ENCODE measurements around the gene LILRA2. TPM values are rescaled to one million over a fixed set of nuclear protein-coding genes. Genes with fewer than 3 reads are reported as not detected.
"Not testable (repeated sequence)": the region's sequence is repeated elsewhere in the genome, so short reads cannot be mapped to it uniquely, and the experiment has no call there.

Gene LILRA2
- total and polyA plus RNA-seq, 2 of the 8 experiments (the other 6 are each of a cell fraction or from before 2014, with no cell fraction given), result not detected

GRCh38 chr19:54570316-54570715 is 3.3 kb upstream of the LILRA2 start (continued):
- TF ChIP-seq GTF2F1 (IDR thresholded peaks at IDR 0.05; ENCODE audit: borderline replicate concordance, low read depth, low read length), result no peak
- TF ChIP-seq SP1 (IDR thresholded peaks at IDR 0.05; ENCODE audit: low read depth, low read length), result no peak
- no peak for TF ChIP-seq NANOG (IDR thresholded peaks at IDR 0.05; ENCODE audit: insufficient read depth, low read depth, low read length, poor library complexity, severe bottlenecking)

GRCh38 chr19:54571715-54572615 is 1.6 kb upstream of the LILRA2 start:
- H3K79me1 ChIP-seq (ENCODE audit: low read depth, low read length); H4K8ac ChIP-seq (ENCODE audit: extremely low read depth, insufficient read depth, low read length); H3K4me3 ChIP-seq (ENCODE audit: extremely low read depth in 1 of 4, insufficient read depth in 2 of 4, low read depth in 3 of 4, low read length in 4 of 4); H3K27ac ChIP-seq (ENCODE audit: low read depth, low read length); H3K18ac ChIP-seq (ENCODE audit: extremely low read depth, low read length); H2BK5ac ChIP-seq (ENCODE audit: low read depth, low read length); H3K79me2 ChIP-seq (ENCODE audit: control insufficient read depth in 1 of 2, insufficient read depth in 2 of 2, low read length in 2 of 2); H2AFZ ChIP-seq (ENCODE audit: low read length); H2BK15ac ChIP-seq (ENCODE audit: low read length); H3K14ac ChIP-seq (ENCODE audit: insufficient read length); POLR2A ChIA-PET (ENCODE audit: partially characterized antibody); H3K27me3 ChIP-seq (replicated peaks in 1 of 4; ENCODE audit: control insufficient read depth in 3 of 4, extremely low read depth in 1 of 4, insufficient read depth in 3 of 4, low read length in 3 of 4); H3K4me2 ChIP-seq (ENCODE audit: insufficient read depth in 1 of 2, low read depth in 2 of 2, low read length in 2 of 2); H4K5ac ChIP-seq (ENCODE audit: insufficient read length, low read depth, low read length); FAIRE-seq; H3K23me2 ChIP-seq (ENCODE audit: low read depth, low read length); H2AK5ac ChIP-seq (ENCODE audit: low read depth, low read length); H3K23ac ChIP-seq (ENCODE audit: insufficient read length); CTCF ChIA-PET (ENCODE audit: partially characterized antibody); H3K9ac ChIP-seq (replicated peaks in 1 of 4; ENCODE audit: extremely low read depth in 1 of 4, low read depth in 3 of 4, low read length in 3 of 4); H3K56ac ChIP-seq (replicated peaks; ENCODE audit: insufficient read length, low read depth, low read length); H3K4me1 ChIP-seq (replicated peaks in 1 of 4; ENCODE audit: control insufficient read depth in 3 of 4, insufficient read depth in 4 of 4, low read length in 3 of 4); H3K36me3 ChIP-seq (ENCODE audit: control insufficient read depth in 2 of 4, insufficient read depth in 4 of 4, low read length in 3 of 4); H2BK12ac ChIP-seq (ENCODE audit: low read depth, low read length); H4K91ac ChIP-seq (replicated peaks; ENCODE audit: insufficient read length, low read length); H3K4ac ChIP-seq (replicated peaks; ENCODE audit: insufficient read length, low read depth, low read length); H4K20me1 ChIP-seq (replicated peaks in 1 of 2; ENCODE audit: control insufficient read depth in 1 of 2, insufficient read depth in 2 of 2, low read length in 2 of 2); DNase-seq (ENCODE audit: low read depth in 1 of 2, low spot score in 2 of 2); H2BK20ac ChIP-seq (ENCODE audit: low read length); H2BK120ac ChIP-seq (replicated peaks; ENCODE audit: low read depth, low read length): not testable (repeated sequence)
- H3K9me3 ChIP-seq (ENCODE audit: insufficient read depth in 2 of 2, low read depth in 1 of 2, low read length in 1 of 2), result peaks cover 65 to 96% of the 10 kb centered on the region in 2 experiments
- WGBS, 2 experiments (ENCODE audit: extremely low coverage in 1 of 2, insufficient coverage in 1 of 2, insufficient read length in 1 of 2, insufficient replicate concordance in 2 of 2, low coverage in 1 of 2, low lambda C conversion rate in 2 of 2, missing lambda C conversion rate in 1 of 2), result 73% methylated on average over 15 of the region's 17 CpGs; no CpG with 5 or more reads in 1 of the 2 experiments

All from H1 (cell line).